Panc1 (cell line): ENCODE results near the gene TOGARAM2.

Experiments used
- POLR2AphosphoS5 ChIP-seq: IDR thresholded peaks from 2 replicates; pipeline ENCODE4 v1.6.1; 2012; ENCODE audit warnings: mild to moderate bottlenecking, low read depth, low read length, moderate library complexity
- SIN3A ChIP-seq: IDR thresholded peaks from 2 replicates; pipeline ENCODE4 v1.6.1; 2012; ENCODE audit warnings: low read depth, mild to moderate bottlenecking, low read length, moderate library complexity, borderline replicate concordance; ENCODE audit not compliant: insufficient read depth
- TCF7L2 ChIP-seq: IDR thresholded peaks from 2 replicates; pipeline ENCODE4 v1.6.1; 2011; ENCODE audit warnings: mild to moderate bottlenecking, low read depth, low read length, inconsistent platforms
- TF ChIP-seq, protein P1 (sequence below): fragments of 450-650 bp; IDR thresholded peaks from 2 replicates; pipeline ENCODE4 v1.5.1; 2017; ENCODE audit warnings: mild to moderate bottlenecking
- TF ChIP-seq, protein P2 (sequence below), 2 experiments: IDR thresholded peaks; 2 replicates each; pipeline ENCODE4 v1.6.1; 2011 to 2012; ENCODE audit warnings: low read depth in 2 of 2, control low read depth in 1 of 2, low read length in 1 of 2, mild to moderate bottlenecking in 1 of 2, moderate library complexity in 1 of 2; ENCODE audit not compliant: insufficient read depth in 1 of 2

DNA sequence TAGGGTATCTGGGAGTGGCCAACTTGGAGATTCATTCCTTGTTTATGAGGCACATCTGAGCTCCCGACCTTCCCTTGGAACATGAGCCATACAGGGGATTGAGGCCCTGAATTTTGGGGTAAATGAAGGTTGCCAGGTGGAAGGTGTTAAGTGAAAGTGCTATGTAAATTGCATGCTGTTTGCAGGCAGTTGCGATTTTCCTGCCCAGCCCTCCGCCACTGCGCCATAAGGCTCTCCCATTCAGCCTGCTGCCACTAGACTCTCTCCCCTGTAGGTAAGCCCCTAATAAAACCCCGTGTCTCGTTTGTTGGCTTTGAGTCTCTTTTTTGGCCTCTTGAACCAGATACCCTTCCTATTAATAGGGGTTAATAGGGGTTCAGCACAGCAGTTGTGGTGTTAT, 59.5 kb downstream of the TOGARAM2 start:
- TF ChIP-seq, protein P1, sequence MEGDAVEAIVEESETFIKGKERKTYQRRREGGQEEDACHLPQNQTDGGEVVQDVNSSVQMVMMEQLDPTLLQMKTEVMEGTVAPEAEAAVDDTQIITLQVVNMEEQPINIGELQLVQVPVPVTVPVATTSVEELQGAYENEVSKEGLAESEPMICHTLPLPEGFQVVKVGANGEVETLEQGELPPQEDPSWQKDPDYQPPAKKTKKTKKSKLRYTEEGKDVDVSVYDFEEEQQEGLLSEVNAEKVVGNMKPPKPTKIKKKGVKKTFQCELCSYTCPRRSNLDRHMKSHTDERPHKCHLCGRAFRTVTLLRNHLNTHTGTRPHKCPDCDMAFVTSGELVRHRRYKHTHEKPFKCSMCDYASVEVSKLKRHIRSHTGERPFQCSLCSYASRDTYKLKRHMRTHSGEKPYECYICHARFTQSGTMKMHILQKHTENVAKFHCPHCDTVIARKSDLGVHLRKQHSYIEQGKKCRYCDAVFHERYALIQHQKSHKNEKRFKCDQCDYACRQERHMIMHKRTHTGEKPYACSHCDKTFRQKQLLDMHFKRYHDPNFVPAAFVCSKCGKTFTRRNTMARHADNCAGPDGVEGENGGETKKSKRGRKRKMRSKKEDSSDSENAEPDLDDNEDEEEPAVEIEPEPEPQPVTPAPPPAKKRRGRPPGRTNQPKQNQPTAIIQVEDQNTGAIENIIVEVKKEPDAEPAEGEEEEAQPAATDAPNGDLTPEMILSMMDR = no peak
- no peak for TF ChIP-seq SIN3A
- TF ChIP-seq, protein P2, sequence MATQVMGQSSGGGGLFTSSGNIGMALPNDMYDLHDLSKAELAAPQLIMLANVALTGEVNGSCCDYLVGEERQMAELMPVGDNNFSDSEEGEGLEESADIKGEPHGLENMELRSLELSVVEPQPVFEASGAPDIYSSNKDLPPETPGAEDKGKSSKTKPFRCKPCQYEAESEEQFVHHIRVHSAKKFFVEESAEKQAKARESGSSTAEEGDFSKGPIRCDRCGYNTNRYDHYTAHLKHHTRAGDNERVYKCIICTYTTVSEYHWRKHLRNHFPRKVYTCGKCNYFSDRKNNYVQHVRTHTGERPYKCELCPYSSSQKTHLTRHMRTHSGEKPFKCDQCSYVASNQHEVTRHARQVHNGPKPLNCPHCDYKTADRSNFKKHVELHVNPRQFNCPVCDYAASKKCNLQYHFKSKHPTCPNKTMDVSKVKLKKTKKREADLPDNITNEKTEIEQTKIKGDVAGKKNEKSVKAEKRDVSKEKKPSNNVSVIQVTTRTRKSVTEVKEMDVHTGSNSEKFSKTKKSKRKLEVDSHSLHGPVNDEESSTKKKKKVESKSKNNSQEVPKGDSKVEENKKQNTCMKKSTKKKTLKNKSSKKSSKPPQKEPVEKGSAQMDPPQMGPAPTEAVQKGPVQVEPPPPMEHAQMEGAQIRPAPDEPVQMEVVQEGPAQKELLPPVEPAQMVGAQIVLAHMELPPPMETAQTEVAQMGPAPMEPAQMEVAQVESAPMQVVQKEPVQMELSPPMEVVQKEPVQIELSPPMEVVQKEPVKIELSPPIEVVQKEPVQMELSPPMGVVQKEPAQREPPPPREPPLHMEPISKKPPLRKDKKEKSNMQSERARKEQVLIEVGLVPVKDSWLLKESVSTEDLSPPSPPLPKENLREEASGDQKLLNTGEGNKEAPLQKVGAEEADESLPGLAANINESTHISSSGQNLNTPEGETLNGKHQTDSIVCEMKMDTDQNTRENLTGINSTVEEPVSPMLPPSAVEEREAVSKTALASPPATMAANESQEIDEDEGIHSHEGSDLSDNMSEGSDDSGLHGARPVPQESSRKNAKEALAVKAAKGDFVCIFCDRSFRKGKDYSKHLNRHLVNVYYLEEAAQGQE (IDR thresholded peaks at IDR 0.05; ENCODE audit: insufficient read depth in 1 of 2, low read depth in 2 of 2, low read length in 1 of 2) = no peak
- TF ChIP-seq POLR2AphosphoS5 = no peak
- TF ChIP-seq TCF7L2 = no peak
